ENCODE results near the gene ZNF579. TPM values are rescaled to one million over a fixed set of nuclear protein-coding genes. Genes with fewer than 3 reads are reported as not detected.

The ZNF579 gene
- total RNA-seq, 1 donor from 2014 or later, result 1.8 TPM

DNA sequence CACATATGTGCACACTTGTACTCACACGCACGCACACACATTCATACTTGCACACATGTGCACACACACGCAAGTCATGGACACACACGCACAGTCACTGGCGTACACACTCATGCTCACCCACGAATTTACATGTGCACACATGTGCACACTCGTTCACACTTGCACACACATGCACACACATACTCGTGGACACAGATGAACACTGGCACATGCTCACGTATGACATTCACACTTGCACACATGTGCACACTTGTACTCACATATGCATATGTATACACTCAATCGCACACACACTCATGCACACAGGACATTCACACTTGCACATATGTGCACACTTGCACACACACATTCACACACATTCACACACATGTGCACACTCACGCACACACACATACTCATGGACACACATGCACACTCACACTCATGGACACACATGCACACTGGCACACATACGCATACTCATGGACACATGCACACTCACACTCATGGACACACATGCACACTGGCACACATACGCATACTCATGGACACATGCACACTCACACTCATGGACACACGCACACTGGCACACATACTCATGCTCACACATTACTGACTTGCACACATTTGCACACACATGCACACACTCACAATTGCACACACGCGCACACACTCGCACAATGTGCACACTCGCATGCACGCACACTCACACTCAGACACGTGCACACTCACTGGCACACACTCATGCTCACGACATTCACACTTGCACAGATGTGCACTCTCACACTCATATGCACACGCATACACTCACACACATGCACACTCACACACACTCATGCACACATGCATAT is 53.2 kb downstream of the ZNF579 start:
- FAIRE-seq, result peak; percentile 98
- H3K27me3 ChIP-seq (ENCODE audit: control insufficient read depth, insufficient read depth, low read length), result no peaks in the 10 kb centered on the region

More for the DNA sequence above, 53.2 kb downstream of the ZNF579 start:
- Histone ChIP-seq H3K36me3 (ENCODE audit: control insufficient read depth, insufficient read depth, low read length) (no peaks in the 10 kb centered on the region), H3K4me3 (ENCODE audit: low read depth, low read length) (no peak overlapping the region)
- DNase-seq (ENCODE audit: low read depth), result no peak
- TF ChIP-seq, protein P1, sequence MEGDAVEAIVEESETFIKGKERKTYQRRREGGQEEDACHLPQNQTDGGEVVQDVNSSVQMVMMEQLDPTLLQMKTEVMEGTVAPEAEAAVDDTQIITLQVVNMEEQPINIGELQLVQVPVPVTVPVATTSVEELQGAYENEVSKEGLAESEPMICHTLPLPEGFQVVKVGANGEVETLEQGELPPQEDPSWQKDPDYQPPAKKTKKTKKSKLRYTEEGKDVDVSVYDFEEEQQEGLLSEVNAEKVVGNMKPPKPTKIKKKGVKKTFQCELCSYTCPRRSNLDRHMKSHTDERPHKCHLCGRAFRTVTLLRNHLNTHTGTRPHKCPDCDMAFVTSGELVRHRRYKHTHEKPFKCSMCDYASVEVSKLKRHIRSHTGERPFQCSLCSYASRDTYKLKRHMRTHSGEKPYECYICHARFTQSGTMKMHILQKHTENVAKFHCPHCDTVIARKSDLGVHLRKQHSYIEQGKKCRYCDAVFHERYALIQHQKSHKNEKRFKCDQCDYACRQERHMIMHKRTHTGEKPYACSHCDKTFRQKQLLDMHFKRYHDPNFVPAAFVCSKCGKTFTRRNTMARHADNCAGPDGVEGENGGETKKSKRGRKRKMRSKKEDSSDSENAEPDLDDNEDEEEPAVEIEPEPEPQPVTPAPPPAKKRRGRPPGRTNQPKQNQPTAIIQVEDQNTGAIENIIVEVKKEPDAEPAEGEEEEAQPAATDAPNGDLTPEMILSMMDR (IDR thresholded peaks at IDR 0.05; ENCODE audit: insufficient read depth, low read length, severe bottlenecking), result no peak

Other genes with a start within 250 kb of the ZNF579 start
- gene KMT5C, start 241.0 kb downstream of the ZNF579 start, total RNA-seq, result 5.3 and 9.0 TPM in 2 replicates
- 0.26 and 0.64 TPM in 2 replicates for gene COX6B2, start 226.1 kb downstream of the ZNF579 start, total RNA-seq
- gene GARIN5B, start 217.6 kb downstream of the ZNF579 start, total RNA-seq, result not detected in 2 replicates
- gene IL11, start 210.4 kb downstream of the ZNF579 start, total RNA-seq, result 0.64 and 1.3 TPM in 2 replicates
- not detected in 2 replicates for gene TMEM190, start 204.0 kb downstream of the ZNF579 start, total RNA-seq
- gene TMEM238, start 196.6 kb downstream of the ZNF579 start, total RNA-seq, result 3.1 and 10.0 TPM in 2 replicates
- gene RPL28, start 194.9 kb downstream of the ZNF579 start, total RNA-seq, result 348 and 603 TPM in 2 replicates
- 38.2 and 50.4 TPM in 2 replicates for gene UBE2S, start 173.1 kb downstream of the ZNF579 start, total RNA-seq
- gene SHISA7, start 137.5 kb downstream of the ZNF579 start, total RNA-seq, result not detected in 2 replicates
- gene ISOC2, start 119.2 kb downstream of the ZNF579 start, total RNA-seq, result 33.2 and 33.3 TPM in 2 replicates
- gene C19orf85, start 116.1 kb downstream of the ZNF579 start, total RNA-seq, result not detected in 2 replicates
- gene ZNF628, start 104.2 kb downstream of the ZNF579 start, total RNA-seq, result 0.79 and 1.0 TPM in 2 replicates
- gene NAT14, start 95.7 kb downstream of the ZNF579 start, total RNA-seq, result 2.4 and 3.5 TPM in 2 replicates
- gene SSC5D, start 92.4 kb downstream of the ZNF579 start, total RNA-seq, result under 0.01 and 0.26 TPM in 2 replicates
- gene SBK2, start 43.7 kb downstream of the ZNF579 start, total RNA-seq, result not detected in 2 replicates
- not detected in 2 replicates for gene SBK3, start 35.3 kb downstream of the ZNF579 start, total RNA-seq
- 2.1 and 3.5 TPM in 2 replicates for gene FIZ1, start 18.7 kb upstream of the ZNF579 start, total RNA-seq
- 18.4 and 19.6 TPM in 2 replicates for gene ZNF524, start 19.4 kb upstream of the ZNF579 start, total RNA-seq
- gene ZNF865, start 24.8 kb upstream of the ZNF579 start, total RNA-seq, result 0.53 and 0.64 TPM in 2 replicates
- 5.0 and 5.1 TPM in 2 replicates for gene ZNF784, start 43.7 kb upstream of the ZNF579 start, total RNA-seq
- gene ZNF580, start 60.2 kb upstream of the ZNF579 start, total RNA-seq, result 2.4 and 2.7 TPM in 2 replicates
- 9.6 and 19.2 TPM in 2 replicates for gene ZNF581, start 62.8 kb upstream of the ZNF579 start, total RNA-seq
- gene CCDC106, start 67.4 kb upstream of the ZNF579 start, total RNA-seq, result 2.6 and 2.9 TPM in 2 replicates
- 121 and 140 TPM in 2 replicates for gene U2AF2, start 74.2 kb upstream of the ZNF579 start, total RNA-seq
- 28.2 and 80.5 TPM in 2 replicates for gene EPN1, start 94.4 kb upstream of the ZNF579 start, total RNA-seq
- gene NLRP9, start 157.6 kb upstream of the ZNF579 start, total RNA-seq, result not detected in 2 replicates
- gene RFPL4A, start 178.2 kb upstream of the ZNF579 start, total RNA-seq, result not detected in 2 replicates
- gene RFPL4AL1, start 188.3 kb upstream of the ZNF579 start, total RNA-seq, result not detected in 2 replicates

All from bronchial epithelial cell (primary cell).